Amniotic epithelial cell (primary cell): ENCODE data around the gene TOR4A.

Experiments used
- DNase-seq: peaks from one replicate; pipeline ENCODE4 v3.0.0-alpha.2; 2010; ENCODE audit warnings: low read depth

Gene TOR4A

DNA sequence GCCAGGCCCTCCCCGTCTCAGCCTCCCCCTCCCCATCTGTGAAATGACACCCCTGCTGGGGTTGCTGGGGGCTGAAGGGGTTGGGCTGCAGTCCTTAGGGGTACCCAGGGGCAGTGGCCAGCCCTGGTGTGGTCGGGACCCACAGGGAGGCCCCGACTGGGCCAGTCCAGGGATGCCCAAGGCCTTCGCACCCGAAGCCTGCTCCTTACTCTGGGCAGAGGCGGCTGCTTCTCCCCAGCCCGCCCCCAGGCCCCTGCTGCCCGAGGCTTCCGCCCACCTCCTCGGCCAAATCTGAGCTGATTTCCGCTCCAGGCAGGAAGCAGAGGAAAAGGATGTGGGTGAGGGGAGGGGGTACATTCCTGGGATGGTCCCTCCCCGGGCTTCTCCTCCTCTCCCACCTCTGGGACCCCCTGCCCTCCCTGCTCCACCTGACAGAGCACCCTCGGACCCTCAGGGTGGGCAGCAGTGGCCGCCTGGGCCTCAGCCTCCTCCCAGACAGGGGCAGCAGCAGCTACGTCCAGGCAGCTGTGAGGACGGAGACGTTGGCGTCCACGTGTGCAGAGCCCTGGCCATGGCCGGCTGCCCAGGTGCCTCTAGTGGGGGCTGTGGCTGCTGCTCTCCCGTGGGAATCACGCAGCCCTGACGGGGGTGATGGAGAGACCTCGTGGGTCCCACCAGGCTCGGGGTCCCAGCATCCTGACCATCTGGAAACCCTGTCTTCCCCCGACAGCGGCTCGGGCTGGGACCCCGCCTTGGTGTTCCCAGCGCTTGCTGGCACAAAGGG is 28.7 kb downstream of the TOR4A start:
- no peak for DNase-seq

DNA sequence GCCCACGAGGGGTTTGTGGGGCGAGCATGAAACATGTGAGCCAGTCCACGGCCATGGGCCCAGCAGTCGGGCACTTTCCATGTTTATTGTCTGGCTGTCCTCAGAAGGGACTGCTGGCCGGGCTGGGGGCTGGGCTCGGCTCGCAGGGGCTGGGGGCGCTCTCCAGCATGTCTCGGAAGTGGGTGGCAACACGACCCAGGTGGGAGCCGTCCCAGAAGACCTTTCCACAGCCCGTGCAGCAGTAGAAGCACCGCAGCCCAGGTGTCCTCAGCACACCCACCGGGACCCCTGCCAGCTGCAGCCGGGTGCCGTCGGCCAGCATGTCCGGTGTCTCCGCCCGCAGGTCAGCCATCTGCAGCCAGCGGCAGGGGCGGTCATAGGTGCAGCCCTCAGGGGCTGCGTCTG is 29.3 kb downstream of the TOR4A start:
- DNase-seq = no peak

DNA sequence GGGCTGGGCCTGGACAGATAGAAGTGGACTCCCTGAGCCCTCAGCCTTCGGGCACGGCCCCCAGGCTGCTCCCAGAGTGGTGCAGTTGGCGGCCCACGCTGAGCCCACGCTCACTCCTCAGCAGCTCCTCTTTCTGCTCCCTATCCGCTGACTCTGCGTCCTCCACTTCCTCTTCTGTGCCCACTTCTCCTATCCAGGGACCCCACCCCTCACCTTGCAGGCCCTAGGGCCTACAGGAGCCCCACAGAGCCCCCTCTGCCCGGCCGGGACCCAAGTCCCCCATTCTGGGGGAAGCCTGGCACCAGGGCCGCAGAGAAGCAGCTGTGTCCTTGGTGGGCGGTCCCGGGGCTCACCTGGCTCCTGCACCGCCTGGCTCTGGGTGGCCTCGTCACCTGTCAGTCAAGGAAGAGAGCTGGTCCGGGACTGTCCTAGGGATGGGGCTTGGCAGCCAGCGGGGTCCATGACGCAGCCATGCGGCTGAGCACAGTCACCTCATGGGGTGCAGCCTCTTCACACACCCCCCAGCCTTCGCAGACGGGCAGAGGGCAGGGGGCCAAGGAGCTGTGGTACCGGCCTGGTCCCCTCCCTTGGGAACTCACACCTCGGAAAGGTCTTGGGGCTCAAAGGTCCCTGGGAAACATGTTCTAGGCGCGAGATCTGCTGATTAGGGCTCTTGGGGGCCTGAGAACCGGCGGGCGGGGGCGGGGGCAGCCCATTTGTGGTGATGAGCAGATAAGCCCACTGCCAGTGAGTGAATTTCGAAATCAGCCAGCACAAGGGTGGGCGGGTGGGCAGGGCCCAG is 29.9 kb downstream of the TOR4A start:
- DNase-seq = peak; percentile 40

DNA sequence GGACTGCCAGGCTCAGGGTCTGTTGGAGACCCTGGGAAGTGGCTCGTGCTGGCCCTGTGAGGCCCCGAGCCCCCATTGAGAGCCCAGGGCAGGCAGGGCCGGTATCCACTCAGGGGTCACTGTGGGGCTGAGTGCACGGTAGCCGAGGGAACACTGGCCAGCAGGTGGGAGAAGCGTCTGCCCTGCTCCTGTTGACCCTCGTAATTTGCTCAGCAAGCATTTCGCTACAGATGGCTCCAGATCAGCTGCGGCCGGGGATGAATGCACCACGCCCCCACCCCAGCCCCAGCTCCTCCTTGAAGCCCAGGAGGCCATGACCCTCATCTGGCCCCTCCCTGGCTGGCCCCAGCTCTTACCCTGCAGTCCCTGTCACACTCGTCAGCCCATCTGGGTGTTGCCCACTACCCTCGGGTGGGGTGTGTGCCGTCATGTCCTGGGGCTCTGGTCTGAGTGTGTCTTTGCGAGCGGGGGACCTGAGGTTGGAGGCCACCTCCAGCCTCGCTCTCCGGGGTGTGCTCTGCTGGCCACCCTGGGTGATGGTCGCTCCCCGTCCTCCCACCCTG is 30.6 kb downstream of the TOR4A start:
- no peak for DNase-seq

DNA sequence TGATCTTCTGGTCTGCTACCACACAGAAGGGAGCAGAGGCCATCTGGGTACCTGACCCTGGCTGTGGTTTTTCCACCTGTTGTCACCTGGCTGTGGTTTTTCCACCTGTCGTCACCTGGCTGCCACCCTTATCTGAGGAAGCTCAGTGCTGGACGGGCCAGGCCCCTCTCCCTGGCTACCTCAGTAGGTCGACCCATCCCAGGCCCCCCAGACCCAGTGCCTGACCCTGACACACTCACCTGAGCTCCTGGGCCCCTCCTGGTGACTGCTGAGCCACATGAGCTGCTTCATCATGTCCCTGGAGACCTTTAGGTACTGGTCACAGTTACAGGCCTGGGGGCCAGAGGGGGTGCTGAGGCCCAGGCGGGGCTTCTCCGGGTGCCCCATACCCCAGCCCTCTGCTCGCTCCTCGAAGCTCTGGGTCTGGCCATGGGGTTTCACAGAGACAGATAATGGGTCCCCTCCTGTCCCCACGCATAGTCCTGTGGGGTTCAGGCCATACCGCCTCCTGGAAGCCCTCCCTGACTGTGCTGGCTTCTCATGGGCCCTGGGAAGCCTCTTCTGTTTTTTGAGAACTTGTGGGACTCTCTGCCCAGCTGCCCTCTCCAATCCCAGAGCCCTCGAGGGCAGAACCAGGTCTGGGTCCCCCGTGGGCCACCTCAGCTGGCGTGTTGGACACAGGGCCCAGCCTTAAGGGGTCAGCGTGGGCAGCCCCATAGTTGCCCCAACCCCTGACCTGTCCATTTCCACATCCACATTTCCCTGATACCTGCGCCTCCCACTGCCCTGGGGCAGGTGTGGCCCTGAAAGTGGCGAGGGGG is 32.1 kb downstream of the TOR4A start:
- DNase-seq = no peak

DNA sequence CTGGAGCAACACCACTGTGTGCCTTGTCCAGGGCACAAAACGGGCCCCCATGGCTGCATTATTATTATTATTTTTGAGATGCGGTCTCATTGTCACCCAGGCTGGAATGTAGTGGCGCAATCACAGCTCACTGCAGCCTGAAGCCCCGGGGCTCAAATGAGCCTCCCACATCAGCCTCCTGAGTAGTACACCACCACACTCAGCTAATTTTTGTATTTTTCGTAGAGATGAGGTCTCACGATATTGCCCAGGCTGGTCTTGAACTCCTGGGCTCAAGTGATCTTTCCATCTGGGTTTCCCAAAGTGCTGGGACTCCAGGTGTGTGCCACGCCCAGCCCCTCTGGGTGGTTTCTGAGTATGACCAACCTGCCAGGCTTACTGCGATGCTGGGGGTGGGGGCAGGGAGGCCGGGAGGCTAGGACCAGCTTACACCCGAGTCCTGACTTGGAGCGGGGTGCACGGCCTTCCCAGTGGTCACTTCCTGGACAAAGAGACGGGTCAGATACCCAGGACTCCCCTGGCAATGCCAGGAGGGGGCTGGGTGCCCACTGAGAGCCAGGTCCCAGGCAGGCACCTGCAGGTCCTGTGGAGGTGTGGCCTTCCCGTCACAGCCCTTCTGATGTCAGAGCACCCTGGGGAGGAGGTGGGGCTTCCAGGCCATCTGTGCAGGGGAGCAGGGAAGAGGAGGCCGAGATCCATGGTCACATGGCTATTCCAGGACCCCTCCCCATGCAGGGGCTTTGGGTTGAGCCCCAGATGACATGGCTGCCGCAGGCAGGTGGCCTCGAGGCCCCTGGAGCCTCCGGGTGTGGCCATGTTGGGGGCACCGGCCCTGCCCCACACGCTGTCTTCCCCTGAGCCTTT is 32.9 kb downstream of the TOR4A start:
- DNase-seq = no peak

DNA sequence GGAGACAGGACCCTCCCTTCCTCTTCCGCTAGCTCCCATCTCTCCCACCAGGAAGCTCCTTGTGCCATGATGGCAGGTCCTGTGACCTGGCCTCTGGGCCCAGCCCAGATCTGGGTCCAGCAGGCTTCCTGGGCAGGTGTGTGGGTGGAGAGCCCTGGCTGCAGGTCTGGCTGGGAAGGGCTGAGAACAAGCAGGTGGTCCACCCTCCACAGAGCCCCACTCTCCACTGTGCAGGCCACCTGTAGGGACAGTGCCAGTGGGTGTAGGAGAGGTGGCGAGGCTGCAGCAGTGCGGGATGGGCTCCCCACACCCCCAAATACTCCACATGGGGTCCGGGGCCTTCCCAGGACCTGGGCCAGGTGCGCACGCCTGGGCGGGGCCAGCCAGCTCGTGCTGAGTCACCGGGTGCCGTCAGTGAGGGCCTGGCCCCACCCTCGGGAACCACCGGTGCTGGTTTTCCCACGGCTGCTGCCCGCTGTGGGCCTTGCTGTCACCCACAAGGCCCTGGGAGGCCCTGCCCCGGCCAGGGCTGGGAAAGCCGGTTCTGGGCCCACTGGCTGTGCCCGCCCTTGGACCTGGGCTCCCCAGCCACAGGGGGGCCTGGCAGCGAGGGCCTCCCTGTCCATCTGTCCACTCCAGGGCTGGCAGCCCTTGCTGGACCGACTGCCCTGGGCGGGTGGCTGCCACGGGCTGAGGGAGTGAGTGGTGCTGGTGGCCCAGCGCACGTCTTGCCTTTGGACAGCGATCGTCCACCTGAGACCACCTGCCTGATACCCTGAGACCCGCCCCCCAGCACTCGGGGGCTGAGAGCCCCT is 33.9 kb downstream of the TOR4A start:
- DNase-seq = peak; percentile 33

DNA sequence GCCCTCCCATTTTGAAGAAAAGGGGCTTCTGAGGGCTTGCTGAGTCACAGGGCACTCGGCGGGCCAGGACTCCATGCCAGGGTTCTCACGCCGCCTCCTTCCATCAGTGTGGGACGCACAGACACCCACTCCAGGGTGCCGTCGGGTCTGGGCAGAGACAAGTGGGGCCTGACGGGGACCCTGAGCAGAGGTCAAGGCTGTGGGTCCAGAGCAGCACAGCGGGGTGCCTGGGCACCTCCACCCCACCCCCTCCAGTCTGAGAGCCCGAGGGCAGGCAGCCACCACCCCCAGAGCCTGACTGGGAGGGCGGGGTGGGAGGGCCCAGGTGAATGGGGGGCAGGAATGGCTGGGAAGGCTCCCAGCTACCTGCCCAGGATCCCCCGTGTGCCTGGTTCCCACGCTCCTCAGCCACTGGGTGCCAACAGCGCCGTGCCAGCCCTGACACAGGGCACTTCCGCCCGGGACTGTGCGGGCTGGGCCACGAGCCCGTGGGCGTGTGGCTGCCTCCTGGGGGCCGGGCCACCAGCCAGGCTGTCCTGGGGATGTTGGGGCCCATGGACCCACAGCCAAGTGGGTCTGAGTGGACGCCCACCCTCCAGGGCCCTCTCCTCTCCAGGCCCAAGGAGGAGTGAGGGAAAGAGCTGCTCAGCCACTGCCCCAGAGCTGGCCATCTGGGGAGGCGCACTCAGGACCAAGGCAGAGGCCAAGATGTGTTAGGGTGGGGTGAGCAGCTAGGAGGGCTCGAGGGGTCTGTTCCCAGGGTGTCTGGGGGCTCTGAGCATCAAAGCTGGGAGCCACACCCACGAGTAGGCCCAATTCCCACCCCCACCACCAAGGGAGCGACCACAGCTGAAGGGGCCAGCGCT is 34.7 kb downstream of the TOR4A start:
- DNase-seq = no peak

DNA sequence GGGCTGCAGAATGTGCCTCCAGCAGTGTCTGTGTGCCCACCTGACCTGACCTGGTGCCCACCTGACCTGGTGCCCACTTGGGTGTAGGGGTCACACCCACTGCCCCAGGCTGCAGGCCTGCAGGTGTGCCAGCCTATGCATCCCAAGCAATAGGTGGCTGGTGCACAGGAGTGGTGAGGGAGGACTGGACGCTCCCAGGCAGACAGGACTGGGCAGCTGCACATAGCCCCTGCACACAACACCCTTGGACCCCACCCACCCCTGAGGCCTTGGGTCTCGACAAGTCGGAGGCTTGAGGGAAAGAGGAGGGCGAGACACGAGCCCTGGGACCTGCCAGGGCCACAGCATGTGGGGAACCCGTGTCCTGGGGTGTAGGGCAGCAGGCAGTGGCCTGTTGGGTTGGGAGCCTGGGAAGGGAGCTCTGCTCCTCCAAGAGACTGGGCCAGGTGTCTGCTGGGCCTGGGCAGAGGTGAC is 35.4 kb downstream of the TOR4A start:
- DNase-seq = no peak

DNA sequence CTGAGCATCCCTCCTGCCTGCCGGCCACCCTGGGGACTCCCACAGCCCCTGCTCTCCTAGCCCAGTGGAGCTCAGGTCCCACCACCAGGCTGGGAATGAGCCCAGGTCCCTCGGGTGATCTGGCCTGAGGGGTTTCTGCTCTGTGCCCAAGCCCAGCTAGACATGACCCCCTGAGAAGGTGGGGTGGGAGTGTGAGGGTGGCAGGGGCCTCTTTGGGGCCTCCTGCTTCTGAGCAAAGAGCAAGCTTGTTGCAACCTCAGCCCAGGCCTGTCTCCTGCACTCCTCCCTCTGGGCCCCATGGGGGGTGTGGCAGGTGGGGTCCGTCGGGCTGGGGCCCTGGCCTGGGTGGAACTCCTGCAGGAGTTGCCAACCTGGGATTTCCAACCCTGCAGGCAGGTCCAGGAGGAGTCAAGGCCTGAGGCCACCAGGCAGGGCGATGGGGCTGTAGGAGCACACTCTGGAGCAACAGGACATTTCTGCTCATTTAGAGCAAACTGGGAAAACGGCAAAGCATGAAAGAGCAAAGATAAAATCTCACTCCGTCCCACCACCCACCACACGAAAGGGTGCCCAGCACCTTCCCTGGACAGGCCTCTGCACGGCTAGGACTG is 35.9 kb downstream of the TOR4A start:
- no peak for DNase-seq

DNA sequence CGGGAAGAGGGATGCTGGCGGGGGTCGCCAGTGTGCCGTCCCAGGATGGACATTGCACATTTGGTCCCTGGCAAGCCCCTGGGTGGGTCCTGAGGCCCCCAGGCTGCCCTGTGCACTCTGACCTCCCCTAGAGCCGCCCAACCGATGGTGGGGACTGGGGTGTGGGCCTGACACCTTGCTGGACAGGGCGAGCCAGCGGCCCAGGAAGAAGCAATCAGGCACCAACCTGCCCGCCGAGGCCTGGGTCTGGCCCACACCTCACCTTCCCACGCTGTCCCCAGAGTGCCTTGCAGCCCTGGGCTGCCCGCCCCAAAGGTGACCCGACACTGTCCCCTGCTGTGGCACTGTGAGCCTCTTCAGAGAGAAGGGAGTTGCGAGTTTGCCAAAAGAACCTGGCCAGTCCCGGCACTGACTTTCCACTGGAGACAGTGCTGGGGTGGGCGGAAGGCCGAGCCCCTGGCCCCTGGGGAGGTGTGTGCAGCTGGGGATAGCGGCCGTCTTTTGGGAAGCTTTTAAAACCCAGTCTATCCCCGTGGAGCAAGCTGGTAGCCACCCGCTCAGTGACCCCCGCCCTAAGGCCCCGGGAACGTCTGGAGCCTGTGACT is 36.5 kb downstream of the TOR4A start:
- DNase-seq = no peak

DNA sequence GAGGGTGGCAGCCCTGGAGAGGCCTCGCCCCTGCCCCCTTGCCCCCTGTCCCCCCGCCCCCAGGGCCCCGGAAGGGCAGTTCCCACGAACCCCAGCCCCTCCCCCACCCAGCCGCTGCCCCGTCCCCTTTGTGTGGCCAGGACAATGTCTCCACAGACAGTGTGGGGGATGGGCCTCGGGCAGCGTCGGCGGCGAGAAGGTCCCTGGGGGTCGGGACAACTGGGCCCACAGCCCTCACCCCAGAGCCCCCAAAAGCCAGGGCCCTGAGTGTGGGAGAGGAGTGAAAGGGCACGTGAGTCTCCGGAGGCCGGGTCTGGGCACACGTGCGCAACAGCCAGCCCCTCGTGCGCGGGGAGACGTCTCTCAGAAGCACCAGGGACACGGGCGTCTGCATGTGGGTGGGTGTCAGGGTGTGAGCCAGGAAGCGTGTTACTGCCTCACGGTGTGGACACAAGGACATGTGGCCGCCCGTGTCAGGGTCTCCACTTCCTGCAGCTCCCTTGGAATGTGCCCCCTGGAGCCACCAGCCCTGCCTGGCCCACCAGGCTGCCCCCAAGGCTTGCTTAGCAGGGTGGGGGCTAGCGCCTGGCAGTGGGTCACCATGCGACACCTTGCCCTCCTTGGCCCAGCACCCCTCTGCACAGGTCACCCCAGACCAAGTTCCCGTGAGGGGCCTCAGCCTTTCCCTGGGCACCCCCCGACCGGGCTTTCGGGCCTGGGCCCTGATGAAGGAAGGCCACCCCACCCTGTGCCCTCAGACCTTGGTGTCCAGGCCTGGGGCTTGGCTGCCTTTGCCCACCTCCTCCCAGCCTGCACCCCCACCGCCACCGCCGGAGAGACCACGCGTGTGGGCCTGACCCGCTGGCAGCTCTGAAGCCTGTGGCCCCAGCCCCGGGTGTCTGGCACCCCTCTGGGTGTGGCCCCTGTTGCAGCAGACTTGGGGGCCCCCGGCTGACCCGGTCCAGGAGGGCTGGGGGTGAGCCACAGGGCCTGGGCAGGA is 37.3 kb downstream of the TOR4A start:
- no peak for DNase-seq

DNA sequence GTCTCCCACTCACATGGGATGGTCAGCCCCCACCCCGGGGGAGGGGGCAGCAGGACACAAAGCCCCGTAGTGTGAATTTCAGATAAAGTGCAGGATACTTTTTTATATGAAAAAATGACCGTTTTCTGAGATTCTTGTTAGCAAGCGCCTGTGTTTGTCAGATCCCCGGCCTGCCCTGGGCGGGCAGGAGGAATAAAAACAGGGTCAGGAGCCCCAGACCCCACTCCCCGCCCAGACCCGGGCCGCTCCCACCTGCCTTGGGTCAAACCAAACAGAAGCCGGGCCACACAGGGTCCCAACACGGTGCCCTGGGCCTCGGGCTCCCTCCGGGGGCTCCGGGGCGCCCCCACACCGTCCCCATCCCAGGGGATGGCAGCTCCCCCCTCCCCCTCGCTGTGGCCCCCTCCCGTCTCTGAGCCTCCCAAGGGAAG is 38.1 kb downstream of the TOR4A start:
- no peak for DNase-seq

DNA sequence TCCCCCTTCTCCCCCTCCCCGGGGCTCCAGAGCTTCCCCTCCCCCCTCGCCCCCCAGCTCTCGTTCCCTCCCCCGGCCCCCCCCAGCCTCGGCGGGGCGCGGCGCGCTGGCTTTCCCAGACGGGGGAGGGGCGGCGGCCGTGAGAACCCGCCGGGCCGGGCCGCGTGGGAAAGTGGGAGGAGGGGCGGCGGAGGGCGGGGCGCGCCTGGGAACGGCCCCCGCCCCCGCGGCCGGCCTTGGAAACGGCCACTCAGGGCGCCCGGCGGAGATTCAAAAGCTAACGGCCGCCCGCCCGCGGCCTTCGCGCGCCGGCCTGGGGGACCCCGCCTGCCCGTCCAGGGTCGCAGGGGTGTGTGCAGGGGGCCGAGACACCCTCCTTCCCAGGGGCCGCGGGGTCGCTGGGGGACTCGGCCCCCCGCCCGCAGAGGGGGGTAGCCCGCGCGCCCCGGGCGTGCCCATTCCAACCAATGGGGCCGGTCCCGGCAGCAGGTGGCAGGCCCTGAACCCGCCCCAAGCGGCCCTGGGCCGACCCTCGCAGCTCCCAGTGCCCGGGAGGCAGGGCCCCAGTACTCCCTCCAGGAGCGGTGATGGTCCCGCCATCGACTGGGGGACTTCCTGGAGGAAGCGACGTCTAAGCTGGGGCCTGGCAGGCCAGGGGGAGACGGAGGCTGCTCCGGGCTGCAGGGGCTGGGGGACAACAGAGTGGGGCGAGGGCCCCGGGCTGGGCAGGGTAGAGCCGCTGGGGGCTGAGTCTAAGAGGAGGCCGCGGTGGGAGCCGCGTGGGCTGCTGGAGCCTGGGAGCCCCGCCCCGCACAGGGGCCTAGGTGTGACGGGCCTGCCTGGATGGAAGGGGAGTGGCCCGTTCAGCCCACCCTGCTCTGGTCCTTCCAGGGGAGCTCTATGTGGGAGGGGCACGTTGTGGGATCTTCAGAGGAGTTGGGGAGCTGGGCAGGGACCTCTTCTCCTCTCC is 38.8 kb downstream of the TOR4A start:
- peak; percentile 46 for DNase-seq

DNA sequence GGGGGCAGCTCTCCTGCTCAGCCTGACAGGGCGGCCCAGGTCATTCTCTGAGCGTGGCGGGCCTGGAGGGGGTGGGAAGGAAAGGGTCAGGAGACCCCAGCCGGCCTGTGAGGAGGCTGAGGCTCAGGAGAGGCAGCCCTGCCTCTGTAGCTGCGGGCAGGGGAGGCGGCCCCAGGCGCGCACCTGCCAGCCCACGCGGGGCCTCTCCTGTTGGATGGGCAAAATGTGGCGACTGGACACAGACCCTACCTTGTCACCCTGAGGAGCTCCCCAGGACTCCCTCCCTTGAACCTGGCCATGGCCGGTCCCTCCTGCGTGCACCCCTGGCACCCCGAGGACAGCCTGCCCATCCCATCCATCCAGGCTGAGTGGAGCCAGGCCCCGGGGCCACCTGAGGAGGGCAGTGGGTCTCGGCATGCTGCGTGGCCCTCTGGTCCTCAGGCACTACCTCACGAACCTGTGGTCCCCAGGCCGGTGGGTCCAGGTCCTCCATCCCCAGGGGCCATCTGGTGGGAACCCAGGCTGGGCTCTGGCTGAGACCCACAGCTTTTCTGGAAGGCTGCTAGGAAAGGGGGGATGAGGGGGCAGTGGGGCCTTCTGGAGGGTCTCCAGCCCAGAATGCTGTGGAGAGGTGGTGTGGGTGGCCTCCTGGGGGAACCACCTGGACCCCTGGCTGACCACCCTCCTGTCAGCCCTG is 39.6 kb downstream of the TOR4A start:
- no peak for DNase-seq
